AG04449 (cell line): ENCODE data around the gene OBP2A.
"Not testable (repeated sequence)": the region's sequence is repeated elsewhere in the genome, so short reads cannot be mapped to it uniquely, and the experiment has no call there.

ENCODE experiments used
- CTCF ChIA-PET: fragments of 350-600 bp; formaldehyde crosslinking; extraction: SDS; loops from one replicate; lab custom pipeline; 2021; ENCODE audit warnings: antibody characterized with exemption; lab: Yijun Ruan, JAX
- POLR2A ChIA-PET: fragments of 400-600, 350-600 bp; formaldehyde crosslinking; extraction: SDS; loops from one replicate; lab custom pipeline; 2020; ENCODE audit warnings: antibody characterized with exemption, inconsistent platforms; lab: Yijun Ruan, JAX
- DNase-seq: peaks from one replicate; pipeline ENCODE4 v3.0.0-alpha.2; 2010; ENCODE audit warnings: low read depth, low spot score
- H3K4me3 ChIP-seq: 2 replicates; pipeline ENCODE4 v1.5.1; 2011; ENCODE audit warnings: low read depth, mild to moderate bottlenecking, control low read depth, low read length
- CTCF ChIP-seq: IDR thresholded peaks from one replicate; pipeline ENCODE4 v1.5.1; 2011; ENCODE audit warnings: mild to moderate bottlenecking, moderate library complexity, low read length, control low read depth, inconsistent platforms; ENCODE audit not compliant: insufficient read depth; ENCODE audit errors: missing control alignments

The OBP2A gene

GRCh38 chr9:135526089-135526729 lies 19.7 kb upstream of the OBP2A start:
- no peak for DNase-seq
- CTCF ChIA-PET: interaction anchor here (2.5 kb wide), 1 partner anchor 21 kb away, joined by 17 read pairs; no protein-coding TSS in a partner anchor
- TF ChIP-seq CTCF: no peak
- H3K4me3 ChIP-seq: no peak overlapping the region
- POLR2A ChIA-PET: no interaction called here

GRCh38 chr9:135526730-135527571 lies 19.0 kb upstream of the OBP2A start:
- DNase-seq: no peak
- H3K4me3 ChIP-seq: no peak overlapping the region
- POLR2A ChIA-PET: no interaction called here
- no peak for TF ChIP-seq CTCF
- CTCF ChIA-PET: no interaction called here

- H3K4me3 ChIP-seq, CTCF ChIA-PET, DNase-seq: not testable (repeated sequence)
- POLR2A ChIA-PET: interaction anchor here (0.7 kb wide), 1 partner anchor 546 kb away, joined by 4 read pairs; no protein-coding TSS in a partner anchor
Measured at GRCh38 chr9:135528842-135529435, 17.0 kb upstream of the OBP2A start.

- DNase-seq: no peak
- TF ChIP-seq CTCF: no peak
- no peak overlapping the region for H3K4me3 ChIP-seq
- CTCF ChIA-PET: interaction anchor here (1.1 kb wide), 1 partner anchor 24 kb away, joined by 3 read pairs; no protein-coding TSS in a partner anchor
- POLR2A ChIA-PET: no interaction called here
Measured at GRCh38 chr9:135530146-135530545, 15.8 kb upstream of the OBP2A start.

- ChIA-PET CTCF (interaction anchor here (1.0 kb wide), 1 partner anchor 26 kb away, joined by 3 read pairs; no protein-coding TSS in a partner anchor), POLR2A (no interaction called here)
- TF ChIP-seq CTCF: no peak
Measured at GRCh38 chr9:135531096-135531495, 14.8 kb upstream of the OBP2A start.

GRCh38 chr9:135533113-135533512 lies 12.8 kb upstream of the OBP2A start:
- no peak overlapping the region for H3K4me3 ChIP-seq
- POLR2A ChIA-PET: no interaction called here
- TF ChIP-seq CTCF: no peak
- no peak for DNase-seq
- CTCF ChIA-PET: no interaction called here

More at GRCh38 chr9:135531096-135531495, 14.8 kb upstream of the OBP2A start:
- no peak overlapping the region for H3K4me3 ChIP-seq
- no peak for DNase-seq
